Rectal smooth muscle tissue (tissue), 1 donor: ENCODE results near the gene HCFC2.

ENCODE experiments used
- H3K27ac ChIP-seq: one replicate; pipeline ENCODE4 v1.7.0; 2013; ENCODE audit warnings: low read depth, low read length, inconsistent platforms
- H3K27me3 ChIP-seq: one replicate; pipeline ENCODE4 v1.7.0; 2013; ENCODE audit warnings: low read length; ENCODE audit not compliant: control insufficient read depth, insufficient read depth
- H3K36me3 ChIP-seq: one replicate; pipeline ENCODE4 v1.7.0; 2013; ENCODE audit warnings: low read length; ENCODE audit not compliant: control insufficient read depth, insufficient read depth
- H3K4me1 ChIP-seq: one replicate; pipeline ENCODE4 v1.7.0; 2013; ENCODE audit warnings: low read length; ENCODE audit not compliant: control insufficient read depth, insufficient read depth
- H3K4me3 ChIP-seq: one replicate; pipeline ENCODE4 v1.7.0; 2013; ENCODE audit warnings: low read length
- H3K9ac ChIP-seq: one replicate; pipeline ENCODE4 v1.7.0; 2013; ENCODE audit warnings: low read length

HCFC2 gene

DNA sequence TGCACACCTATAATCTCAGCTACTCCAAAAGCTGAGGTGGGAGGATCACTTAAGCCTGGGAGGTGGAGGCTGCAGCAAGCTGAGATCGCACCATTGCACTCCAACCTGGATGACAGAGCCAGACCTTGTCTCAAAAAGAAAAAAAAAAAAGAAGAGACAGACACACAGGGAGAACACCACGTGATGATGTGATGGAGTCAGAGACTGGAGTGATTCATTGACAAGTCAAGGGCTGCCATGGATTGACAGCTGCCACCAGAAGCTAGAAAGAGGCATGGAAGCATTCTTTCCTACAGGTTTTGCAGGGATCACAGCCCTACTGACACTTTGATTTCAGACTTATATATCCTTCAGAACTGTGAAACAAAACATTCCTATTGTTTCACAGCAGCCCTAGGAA is 3.5 kb upstream of the HCFC2 start:
- Histone ChIP-seq H3K27ac (no peak overlapping the region), H3K36me3 (no peaks in the 10 kb centered on the region), H3K4me1 (peaks cover 14% of the 10 kb centered on the region), H3K4me3 (no peak overlapping the region), H3K27me3 (no peaks in the 10 kb centered on the region), H3K9ac (no peak overlapping the region)

DNA sequence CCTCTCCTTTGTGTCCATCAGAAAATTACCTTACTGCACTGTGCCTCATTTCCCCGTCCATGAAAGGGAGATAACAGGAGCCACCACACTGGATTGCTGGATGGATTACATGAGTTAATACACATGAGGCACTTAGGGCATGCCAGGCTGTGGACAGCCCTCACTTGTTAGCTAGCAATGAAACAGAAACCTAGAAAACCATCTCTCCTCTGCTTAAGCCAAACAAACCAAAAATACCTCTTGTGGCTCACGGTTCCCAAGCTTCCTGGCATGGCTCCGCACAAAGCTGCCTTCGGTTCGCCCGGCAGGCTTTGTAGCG is 660 bp upstream of the HCFC2 start:
- H3K4me3 ChIP-seq = peak overlapping the region; percentile 89
- H3K27ac ChIP-seq = peak overlapping the region; percentile 91
- peaks cover 13% of the 10 kb centered on the region for H3K4me1 ChIP-seq
- peak overlapping the region; percentile 54 for H3K9ac ChIP-seq
- no peaks in the 10 kb centered on the region for H3K27me3 ChIP-seq
- H3K36me3 ChIP-seq = no peaks in the 10 kb centered on the region

GRCh38 chr12:104064842-104065427 is 604 bp downstream of the HCFC2 start:
- Histone ChIP-seq H3K27me3 (no peaks in the 10 kb centered on the region), H3K9ac (peak overlapping the region; percentile 90), H3K27ac (peak overlapping the region; percentile 91), H3K4me3 (peak overlapping the region; percentile 89), H3K36me3 (no peaks in the 10 kb centered on the region), H3K4me1 (peaks cover 13% of the 10 kb centered on the region)

DNA sequence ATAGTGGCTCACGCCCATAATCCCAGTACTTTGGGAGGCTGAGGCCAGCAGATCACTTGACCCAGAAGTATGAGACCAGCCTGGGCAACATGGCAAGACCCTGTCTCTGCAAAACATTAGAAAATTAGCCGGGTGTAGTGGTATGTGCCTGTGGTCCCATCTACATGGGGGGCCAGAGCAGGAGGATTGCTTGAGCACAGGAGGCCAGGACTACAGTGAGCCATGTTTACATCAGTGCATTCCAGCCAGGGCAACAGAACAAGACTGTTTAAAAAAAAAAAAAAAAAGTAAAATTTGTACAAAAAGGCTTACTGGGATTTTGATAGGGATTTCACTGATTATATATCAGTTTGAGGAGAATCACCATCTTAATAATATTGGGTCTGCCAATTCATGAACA is 7.8 kb downstream of the HCFC2 start:
- no peak overlapping the region for H3K9ac ChIP-seq
- no peaks in the 10 kb centered on the region for H3K36me3 ChIP-seq
- no peak overlapping the region for H3K4me3 ChIP-seq
- no peaks in the 10 kb centered on the region for H3K27me3 ChIP-seq
- H3K27ac ChIP-seq = no peak overlapping the region
- peaks cover 3% of the 10 kb centered on the region for H3K4me1 ChIP-seq

GRCh38 chr12:104073699-104074098 is 9.4 kb downstream of the HCFC2 start:
- Histone ChIP-seq H3K4me3 (no peak overlapping the region), H3K27ac (no peak overlapping the region), H3K36me3 (no peaks in the 10 kb centered on the region), H3K27me3 (no peaks in the 10 kb centered on the region), H3K4me1 (no peaks in the 10 kb centered on the region), H3K9ac (no peak overlapping the region)

DNA sequence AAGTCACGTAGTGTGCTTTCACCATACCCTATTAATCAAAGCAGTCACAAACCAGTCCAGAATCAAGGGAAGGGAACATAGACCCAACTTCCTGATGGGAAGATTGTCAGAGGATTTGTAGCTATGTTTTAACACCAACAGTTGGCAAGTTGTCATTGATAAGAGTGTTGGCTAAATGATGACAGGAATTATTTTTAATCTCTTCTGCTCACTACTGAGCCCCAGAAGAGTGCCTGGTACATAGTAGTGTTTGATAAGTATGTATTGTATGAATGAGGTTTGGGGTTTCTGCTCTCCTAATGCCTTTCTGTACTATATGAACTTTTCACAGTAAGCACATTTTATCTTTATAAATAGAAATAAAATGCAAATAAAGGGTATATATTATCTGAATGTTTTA is 14.7 kb downstream of the HCFC2 start:
- Histone ChIP-seq H3K27ac (no peak overlapping the region), H3K4me3 (no peak overlapping the region), H3K36me3 (peaks cover 8% of the 10 kb centered on the region), H3K9ac (no peak overlapping the region), H3K4me1 (no peaks in the 10 kb centered on the region), H3K27me3 (no peaks in the 10 kb centered on the region)

DNA sequence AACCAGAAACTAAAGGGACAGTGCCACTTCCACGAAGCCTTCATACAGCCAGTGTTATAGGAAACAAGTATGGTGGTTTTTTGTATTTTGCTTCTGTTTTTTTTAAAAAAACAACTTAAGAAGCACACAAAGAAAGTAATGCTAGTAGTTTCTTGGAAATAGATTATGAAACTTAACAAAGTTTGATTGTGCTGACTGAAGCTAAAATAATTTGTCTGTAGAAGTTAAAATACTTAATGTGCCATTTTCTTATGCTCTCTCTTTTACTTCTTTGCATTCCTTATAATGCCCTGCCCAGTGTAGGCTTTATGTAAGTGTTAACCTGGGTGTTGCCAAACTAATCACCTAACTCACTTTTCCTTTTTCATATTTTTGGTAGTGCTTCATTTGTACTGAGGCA is 16.4 kb downstream of the HCFC2 start:
- Histone ChIP-seq H3K36me3 (peaks cover 14% of the 10 kb centered on the region), H3K27ac (no peak overlapping the region), H3K9ac (no peak overlapping the region)

DNA sequence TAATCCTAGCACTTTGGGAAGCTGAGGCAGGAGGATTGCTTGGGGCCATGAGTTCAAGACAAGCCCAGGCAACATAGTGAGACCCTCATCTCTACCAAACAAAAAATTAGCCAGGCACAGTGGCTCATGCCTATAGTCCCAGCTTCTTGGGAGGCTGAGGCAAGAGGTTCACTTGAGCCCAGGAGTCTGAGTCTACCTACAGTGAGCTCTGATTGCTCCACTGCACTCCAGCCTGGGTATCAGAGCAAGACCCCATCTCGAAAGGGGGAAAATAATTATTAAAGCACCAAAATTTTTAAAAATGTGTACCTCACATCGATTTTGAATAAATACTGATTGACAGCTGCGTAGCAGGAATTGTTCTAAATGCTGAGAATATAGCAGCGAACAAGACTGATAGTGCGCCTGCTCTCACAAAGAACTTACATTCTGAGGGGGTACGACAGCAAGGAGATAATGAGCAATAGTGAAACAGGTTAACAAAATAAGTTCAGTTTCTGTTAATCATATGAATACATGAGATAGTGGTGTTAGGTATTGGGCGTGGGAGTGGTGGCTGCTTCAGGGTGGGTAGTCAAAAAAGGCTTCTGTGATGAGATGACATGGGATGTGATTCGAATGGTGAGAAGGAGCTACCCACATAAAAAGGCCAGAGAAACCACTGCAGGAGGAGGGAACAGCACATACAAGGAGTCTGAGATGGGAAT is 19.6 kb downstream of the HCFC2 start:
- no peak overlapping the region for H3K9ac ChIP-seq
- no peaks in the 10 kb centered on the region for H3K27me3 ChIP-seq
- peaks cover 17% of the 10 kb centered on the region for H3K36me3 ChIP-seq
- H3K27ac ChIP-seq = no peak overlapping the region
- no peaks in the 10 kb centered on the region for H3K4me1 ChIP-seq
- no peak overlapping the region for H3K4me3 ChIP-seq

More for the DNA sequence above, 16.4 kb downstream of the HCFC2 start:
- Histone ChIP-seq H3K4me1 (no peaks in the 10 kb centered on the region), H3K4me3 (no peak overlapping the region), H3K27me3 (no peaks in the 10 kb centered on the region)

DNA sequence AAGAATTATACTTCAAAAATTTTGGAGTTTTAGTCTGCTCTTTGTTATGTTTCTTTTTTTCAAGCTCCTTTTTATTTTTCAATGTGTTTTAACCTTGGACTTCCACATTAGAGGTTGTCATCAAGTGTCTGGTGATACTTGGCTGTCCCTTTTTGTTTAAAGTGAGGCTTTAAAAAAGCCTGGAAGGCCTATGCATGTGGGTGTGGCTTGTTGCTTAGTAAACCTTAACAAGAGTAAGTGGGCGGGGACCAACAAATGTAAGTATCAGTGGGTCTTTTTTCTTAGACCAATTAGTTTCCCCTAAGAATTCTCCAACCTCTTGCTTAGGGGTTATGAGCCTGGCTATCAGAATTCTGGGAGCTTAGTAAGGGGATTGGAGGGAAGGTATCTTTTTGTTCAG is 26.4 kb downstream of the HCFC2 start:
- H3K4me1 ChIP-seq = no peaks in the 10 kb centered on the region
- no peak overlapping the region for H3K4me3 ChIP-seq
- H3K36me3 ChIP-seq = peaks cover 12% of the 10 kb centered on the region
- H3K27me3 ChIP-seq = no peaks in the 10 kb centered on the region
- H3K27ac ChIP-seq = no peak overlapping the region
- H3K9ac ChIP-seq = no peak overlapping the region

GRCh38 chr12:104091136-104091535 is 26.8 kb downstream of the HCFC2 start:
- Histone ChIP-seq H3K27me3 (no peaks in the 10 kb centered on the region), H3K4me1 (no peaks in the 10 kb centered on the region), H3K4me3 (no peak overlapping the region), H3K9ac (no peak overlapping the region), H3K27ac (no peak overlapping the region), H3K36me3 (peaks cover 12% of the 10 kb centered on the region)

GRCh38 chr12:104094284-104094683 is 30.0 kb downstream of the HCFC2 start:
- Histone ChIP-seq H3K4me3 (no peak overlapping the region), H3K4me1 (no peaks in the 10 kb centered on the region), H3K27ac (no peak overlapping the region), H3K9ac (no peak overlapping the region), H3K27me3 (no peaks in the 10 kb centered on the region), H3K36me3 (peaks cover 13% of the 10 kb centered on the region)

DNA sequence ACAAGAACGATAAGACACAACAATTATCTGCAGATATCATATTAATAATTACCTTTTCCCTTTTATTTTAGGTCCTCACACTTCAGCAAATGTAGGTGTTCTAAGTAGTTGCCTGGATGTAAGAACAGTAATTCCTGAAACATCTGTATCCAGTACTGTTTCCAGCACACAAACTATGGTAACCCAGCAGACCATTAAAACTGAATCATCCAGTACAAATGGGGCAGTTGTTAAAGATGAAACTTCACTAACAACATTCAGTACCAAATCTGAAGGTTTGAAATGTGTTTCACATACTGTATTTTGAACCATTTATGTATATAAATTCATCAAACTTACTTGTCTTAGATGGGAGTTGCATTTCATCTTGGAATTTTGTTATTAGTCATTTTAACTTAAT is 31.0 kb downstream of the HCFC2 start:
- Histone ChIP-seq H3K36me3 (peaks cover 11% of the 10 kb centered on the region), H3K27me3 (no peaks in the 10 kb centered on the region), H3K27ac (no peak overlapping the region), H3K4me1 (no peaks in the 10 kb centered on the region), H3K4me3 (no peak overlapping the region), H3K9ac (no peak overlapping the region)

- Histone ChIP-seq H3K4me1 (no peaks in the 10 kb centered on the region), H3K27ac (no peak overlapping the region), H3K36me3 (peaks cover 6% of the 10 kb centered on the region), H3K4me3 (no peak overlapping the region), H3K27me3 (no peaks in the 10 kb centered on the region), H3K9ac (no peak overlapping the region)
Observed at GRCh38 chr12:104097954-104098353, 33.6 kb downstream of the HCFC2 start.
